Breast epithelium (tissue), 4 donors: Measurements from ENCODE around the gene RGS18. TPM values are rescaled to one million over a fixed set of nuclear protein-coding genes. Genes with fewer than 3 reads are reported as not detected.

Source experiments
- DNase-seq, 2 donors: peaks; one replicate each; pipeline ENCODE4 v3.0.0-alpha.2; 2019; ENCODE audit warnings: low spot score in 2 of 2
- H3K27ac ChIP-seq, 2 donors: fragments of 200-600 bp; sonication (generic) in 1 of 2; one replicate each; pipeline ENCODE4 v1.5.1; 2016 to 2019; ENCODE audit warnings: mild to moderate bottlenecking in 1 of 2
- H3K27me3 ChIP-seq, 2 donors: fragments of 200-600 bp; sonication (generic) in 1 of 2; one replicate each; pipeline versions ENCODE4 v1.5.1 to v1.6.0; 2017 to 2019; ENCODE audit warnings: control low read depth in 1 of 2, mild to moderate bottlenecking in 1 of 2
- H3K36me3 ChIP-seq: fragments of 200-600 bp; one replicate; pipeline ENCODE4 v1.5.1; 2019
- H3K4me1 ChIP-seq, 2 donors: fragments of 200-600 bp; sonication (generic); one replicate each; pipeline ENCODE4 v1.5.1; 2016 to 2019; ENCODE audit warnings: control low read depth in 1 of 2
- H3K4me3 ChIP-seq, 3 donors: fragments of 200-600 bp; sonication (generic); 1 replicate in 2 of 3; 2 replicates in 1 of 3; pipeline ENCODE4 v1.5.1; 2016 to 2019; ENCODE audit warnings: mild to moderate bottlenecking in 3 of 3, moderate library complexity in 2 of 3
- H3K9me3 ChIP-seq, 2 donors: fragments of 200-600 bp; sonication (generic) in 1 of 2; one replicate each; pipeline ENCODE4 v1.5.1; 2016 to 2019; ENCODE audit warnings: control low read depth in 1 of 2
- CTCF ChIP-seq, 3 donors: fragments of 450-650 bp; IDR thresholded peaks; one replicate each; pipeline ENCODE4 v1.5.1; 2016 to 2017; ENCODE audit warnings: antibody characterized with exemption in 3 of 3, mild to moderate bottlenecking in 3 of 3, moderate library complexity in 3 of 3
- POLR2A ChIP-seq: fragments of 450-650 bp; IDR thresholded peaks from one replicate; pipeline ENCODE4 v1.6.1; 2016; ENCODE audit warnings: antibody characterized with exemption, mild to moderate bottlenecking, moderate library complexity
- POLR2AphosphoS5 ChIP-seq, 3 donors: sonication (generic); formaldehyde crosslinking; IDR thresholded peaks; one replicate each; pipeline ENCODE4 v1.6.1; 2017; ENCODE audit warnings: antibody characterized with exemption in 3 of 3
- intact Hi-C: fragments of 100-400 bp; cut with DNase I; formaldehyde crosslinking; loops from one replicate; pipeline ENCODE4 v1.15.1; 2023; ENCODE audit warnings: low total_unique reads
- total RNA-seq, 3 donors: library from RNA; depleted of rRNA; stranded (reverse); fragments of >200 nt; gene quantifications; one replicate each; pipeline ENCODE4 v1.1.0, GENCODE V29; 2016

The RGS18 gene
- total RNA-seq, 3 donors from 2014 or later = 2.0 to 4.4 (median 2.6) TPM

DNA sequence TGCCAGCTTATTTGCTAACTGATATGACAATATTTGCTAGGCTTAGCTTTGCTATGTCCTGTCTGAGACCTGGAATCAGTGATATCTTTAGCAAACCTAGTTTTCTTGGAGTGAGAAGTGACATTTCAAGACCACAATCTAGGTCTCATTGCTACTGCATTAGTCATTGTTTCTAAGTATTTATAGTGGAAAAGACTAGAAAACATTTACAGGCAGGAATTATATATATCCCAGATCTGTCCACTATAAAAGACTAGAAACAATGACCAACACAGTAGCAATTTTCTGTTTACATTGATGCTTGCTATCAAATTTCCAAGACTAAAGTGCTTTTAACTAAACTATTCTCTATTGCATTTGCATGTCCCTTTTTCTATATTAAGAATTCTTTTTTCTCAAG is 5.0 kb upstream of the RGS18 start:
- no peaks in the 10 kb centered on the region for H3K4me1 ChIP-seq
- no peaks in the 10 kb centered on the region for H3K36me3 ChIP-seq
- no peak overlapping the region for H3K4me3 ChIP-seq
- H3K9me3 ChIP-seq = no peaks in the 10 kb centered on the region
- no peak for DNase-seq
- intact Hi-C loops = no loop called here
- H3K27ac ChIP-seq = no peak overlapping the region
- no peaks in the 10 kb centered on the region for H3K27me3 ChIP-seq
- TF ChIP-seq POLR2AphosphoS5 (IDR thresholded peaks at IDR 0.05) (no peak), CTCF (IDR thresholded peaks at IDR 0.05) (no peak), POLR2A (no peak)

- intact Hi-C loops = no loop called here
- no peak overlapping the region for H3K27ac ChIP-seq
- H3K4me1 ChIP-seq = no peaks in the 10 kb centered on the region
- no peaks in the 10 kb centered on the region for H3K36me3 ChIP-seq
- H3K27me3 ChIP-seq = no peaks in the 10 kb centered on the region
- TF ChIP-seq POLR2AphosphoS5 (IDR thresholded peaks at IDR 0.05) = no peak
- no peak for TF ChIP-seq CTCF (IDR thresholded peaks at IDR 0.05)
- TF ChIP-seq POLR2A = no peak
- no peak overlapping the region for H3K4me3 ChIP-seq
- no peaks in the 10 kb centered on the region for H3K9me3 ChIP-seq
- no peak for DNase-seq
Measured at GRCh38 chr1:192157067-192157466, 1.2 kb upstream of the RGS18 start.

GRCh38 chr1:192159014-192159413 is 752 bp downstream of the RGS18 start:
- Histone ChIP-seq H3K4me1 (no peaks in the 10 kb centered on the region), H3K27ac (no peak overlapping the region), H3K9me3 (no peaks in the 10 kb centered on the region), H3K27me3 (no peaks in the 10 kb centered on the region), H3K4me3 (no peak overlapping the region), H3K36me3 (no peaks in the 10 kb centered on the region)
- intact Hi-C loops = no loop called here
- DNase-seq = no peak
- TF ChIP-seq CTCF (IDR thresholded peaks at IDR 0.05) (no peak), POLR2AphosphoS5 (IDR thresholded peaks at IDR 0.05) (no peak), POLR2A (no peak)

- no peak overlapping the region for H3K4me3 ChIP-seq
- no peaks in the 10 kb centered on the region for H3K27me3 ChIP-seq
- TF ChIP-seq CTCF (IDR thresholded peaks at IDR 0.05) = no peak
- TF ChIP-seq POLR2A = no peak
- TF ChIP-seq POLR2AphosphoS5 (IDR thresholded peaks at IDR 0.05) = no peak
- intact Hi-C loops = no loop called here
- no peaks in the 10 kb centered on the region for H3K36me3 ChIP-seq
- DNase-seq = no peak
- H3K4me1 ChIP-seq = no peaks in the 10 kb centered on the region
- no peaks in the 10 kb centered on the region for H3K9me3 ChIP-seq
- no peak overlapping the region for H3K27ac ChIP-seq
Measured at GRCh38 chr1:192159781-192160180, 1.5 kb downstream of the RGS18 start.

GRCh38 chr1:192160196-192160595 is 1.9 kb downstream of the RGS18 start:
- no peak for DNase-seq
- no peaks in the 10 kb centered on the region for H3K4me1 ChIP-seq
- H3K36me3 ChIP-seq = no peaks in the 10 kb centered on the region
- intact Hi-C loops = no loop called here
- no peak overlapping the region for H3K27ac ChIP-seq
- peaks cover 3 to 4% of the 10 kb centered on the region in 2 donors for H3K9me3 ChIP-seq
- no peak overlapping the region for H3K4me3 ChIP-seq
- H3K27me3 ChIP-seq = no peaks in the 10 kb centered on the region
- TF ChIP-seq POLR2AphosphoS5 (IDR thresholded peaks at IDR 0.05) = no peak
- TF ChIP-seq POLR2A = no peak
- no peak for TF ChIP-seq CTCF (IDR thresholded peaks at IDR 0.05)
